ENCODE data around the gene EMC10. TPM values are rescaled to one million over a fixed set of nuclear protein-coding genes. Genes with fewer than 3 reads are reported as not detected.

The EMC10 gene
- total RNA-seq, 1 donor from 2014 or later: 98.8 TPM

DNA sequence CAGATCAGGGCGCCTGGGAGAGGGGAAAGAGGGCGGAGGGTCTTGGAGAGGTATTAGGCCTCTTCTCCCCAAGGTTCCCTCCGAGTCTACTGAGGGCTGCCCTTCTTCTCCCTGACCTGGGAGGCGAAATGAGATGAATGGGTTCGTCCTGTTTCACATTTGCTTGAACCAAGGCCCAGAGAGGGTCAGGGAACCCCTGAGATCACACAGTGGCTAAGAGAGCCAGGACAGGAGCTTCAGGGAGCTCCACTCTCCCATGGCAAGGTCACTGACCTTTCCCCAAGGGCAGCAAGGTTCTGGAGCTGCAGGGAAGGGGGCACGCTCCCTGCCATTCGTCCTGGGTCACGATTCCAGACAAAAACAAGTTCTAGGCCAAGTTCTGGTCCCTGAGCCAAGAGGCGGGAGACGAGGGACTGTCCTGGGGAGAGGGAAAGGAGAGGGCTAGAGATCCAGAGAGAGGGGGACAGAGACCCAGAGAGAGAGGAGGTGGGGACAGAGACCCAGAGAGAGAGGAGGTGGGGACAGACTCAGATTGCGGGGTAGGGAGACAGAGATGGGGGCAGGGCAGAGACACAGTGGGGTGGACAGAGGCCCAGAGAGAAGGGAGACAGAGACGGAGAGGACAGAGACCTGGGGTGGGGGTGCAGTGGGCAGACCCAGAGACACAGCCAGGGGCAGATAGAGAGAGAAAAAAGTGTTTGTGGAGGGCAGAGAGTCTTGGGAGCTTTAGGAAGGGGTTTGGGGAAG, 36.9 kb downstream of the EMC10 start:
- TF ChIP-seq, protein P1, sequence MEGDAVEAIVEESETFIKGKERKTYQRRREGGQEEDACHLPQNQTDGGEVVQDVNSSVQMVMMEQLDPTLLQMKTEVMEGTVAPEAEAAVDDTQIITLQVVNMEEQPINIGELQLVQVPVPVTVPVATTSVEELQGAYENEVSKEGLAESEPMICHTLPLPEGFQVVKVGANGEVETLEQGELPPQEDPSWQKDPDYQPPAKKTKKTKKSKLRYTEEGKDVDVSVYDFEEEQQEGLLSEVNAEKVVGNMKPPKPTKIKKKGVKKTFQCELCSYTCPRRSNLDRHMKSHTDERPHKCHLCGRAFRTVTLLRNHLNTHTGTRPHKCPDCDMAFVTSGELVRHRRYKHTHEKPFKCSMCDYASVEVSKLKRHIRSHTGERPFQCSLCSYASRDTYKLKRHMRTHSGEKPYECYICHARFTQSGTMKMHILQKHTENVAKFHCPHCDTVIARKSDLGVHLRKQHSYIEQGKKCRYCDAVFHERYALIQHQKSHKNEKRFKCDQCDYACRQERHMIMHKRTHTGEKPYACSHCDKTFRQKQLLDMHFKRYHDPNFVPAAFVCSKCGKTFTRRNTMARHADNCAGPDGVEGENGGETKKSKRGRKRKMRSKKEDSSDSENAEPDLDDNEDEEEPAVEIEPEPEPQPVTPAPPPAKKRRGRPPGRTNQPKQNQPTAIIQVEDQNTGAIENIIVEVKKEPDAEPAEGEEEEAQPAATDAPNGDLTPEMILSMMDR (IDR thresholded peaks at IDR 0.05; ENCODE audit: partially characterized antibody, unreplicated experiment): no peak
- H3K9me3 Mint-ChIP-seq (ENCODE audit: unreplicated experiment): peaks cover 13% of the 10 kb centered on the region
- no peak for DNase-seq
- peaks cover 22% of the 10 kb centered on the region for H3K27me3 Mint-ChIP-seq (ENCODE audit: unreplicated experiment)
- peaks cover 15% of the 10 kb centered on the region for H3K4me1 Mint-ChIP-seq (ENCODE audit: low read depth, unreplicated experiment)
- H3K27ac Mint-ChIP-seq (ENCODE audit: unreplicated experiment): peak overlapping the region; percentile 52
- no peak overlapping the region for H3K4me3 Mint-ChIP-seq (ENCODE audit: unreplicated experiment)
- no peaks in the 10 kb centered on the region for H3K36me3 Mint-ChIP-seq (ENCODE audit: unreplicated experiment)

DNA sequence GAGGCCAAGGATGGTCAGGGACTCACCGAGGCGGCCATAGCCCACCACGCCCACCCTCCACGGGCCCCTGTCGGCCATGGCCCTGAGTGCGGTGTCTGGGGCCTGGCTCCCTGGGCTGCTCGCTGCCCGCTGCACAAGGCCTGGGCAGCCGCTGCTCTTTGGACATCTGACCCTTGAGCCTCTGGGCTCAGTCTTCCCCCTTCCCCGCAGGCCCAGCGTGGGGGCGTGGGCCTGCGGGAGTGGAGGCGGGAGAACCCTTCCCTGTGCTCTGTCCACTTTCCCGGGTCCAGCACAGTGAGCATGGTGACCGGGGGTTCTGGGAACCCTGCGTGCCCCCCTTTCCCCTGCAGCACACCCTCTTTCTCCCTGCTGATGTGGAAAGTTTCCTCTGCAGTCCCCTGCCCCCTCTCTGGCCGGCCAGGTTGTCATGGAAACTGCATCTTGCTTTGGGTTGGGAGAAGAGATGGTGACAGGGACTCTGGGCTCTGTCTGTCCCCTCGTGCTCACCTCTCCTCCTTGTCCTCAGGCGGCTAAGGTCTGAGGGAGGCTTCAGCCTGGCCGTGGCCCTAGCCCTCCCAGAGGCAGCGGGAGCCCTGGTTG, 37.5 kb downstream of the EMC10 start, which contains the start of gene ASPDH:
ASPDH (minus strand) TSS at position 168 of the 600 bp plus-strand sequence; CDS start at position 78, 90 bp downstream.
- peaks cover 20% of the 10 kb centered on the region for H3K27me3 Mint-ChIP-seq (ENCODE audit: unreplicated experiment)
- H3K4me1 Mint-ChIP-seq (ENCODE audit: low read depth, unreplicated experiment): peaks cover 10% of the 10 kb centered on the region
- peak within 1 kb of the TSS; percentile 52 for H3K27ac Mint-ChIP-seq (ENCODE audit: unreplicated experiment)
- TF ChIP-seq, protein P1 (IDR thresholded peaks at IDR 0.05; ENCODE audit: partially characterized antibody, unreplicated experiment): no peak
- no peaks in the 10 kb centered on the region for H3K36me3 Mint-ChIP-seq (ENCODE audit: unreplicated experiment)
- peak within 1 kb of the TSS; percentile 59 for H3K4me3 Mint-ChIP-seq (ENCODE audit: unreplicated experiment)
- H3K9me3 Mint-ChIP-seq (ENCODE audit: unreplicated experiment): peaks cover 13% of the 10 kb centered on the region
- DNase-seq: peak; percentile 46

DNA sequence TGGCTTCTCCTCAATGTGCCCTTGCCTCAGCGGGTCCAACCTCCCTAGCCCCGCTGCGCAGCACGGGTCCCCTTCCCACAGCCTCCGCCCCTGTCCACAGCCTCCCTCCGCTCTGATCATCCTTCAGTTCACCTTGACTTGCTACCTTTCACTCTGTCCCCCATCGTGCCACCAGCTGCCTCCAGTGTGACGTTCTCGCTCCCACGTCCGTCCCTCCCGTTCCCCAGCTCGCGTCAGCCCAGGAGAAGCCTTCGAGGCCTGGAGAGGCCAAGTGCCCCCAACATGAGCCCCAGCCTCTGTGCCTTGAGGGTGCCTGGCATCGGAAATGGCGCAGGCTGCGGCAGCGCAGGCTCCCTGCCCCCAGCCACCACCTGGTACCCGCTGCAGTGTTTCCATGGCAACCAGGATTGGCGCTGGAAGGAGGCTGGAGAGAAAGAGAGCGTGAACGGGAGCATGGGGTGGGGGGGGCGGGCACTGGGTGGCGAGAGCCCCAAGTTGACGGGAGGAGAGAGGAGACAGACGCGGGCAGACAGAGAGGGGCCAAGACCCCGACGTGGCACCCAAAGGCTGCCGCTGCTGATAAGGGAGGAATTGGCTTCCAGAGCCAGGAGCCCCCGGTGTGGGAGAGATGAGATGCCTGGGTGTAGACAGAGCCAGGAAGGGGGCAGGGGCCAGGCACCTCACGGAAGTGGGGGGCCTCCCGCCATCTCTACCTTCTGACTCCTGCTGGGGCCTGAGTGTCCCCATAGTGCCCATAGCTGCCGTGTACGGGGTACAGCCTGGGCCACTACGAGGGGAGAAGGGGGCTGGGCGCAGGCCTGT, 38.2 kb downstream of the EMC10 start:
- Mint-ChIP-seq H3K27me3 (ENCODE audit: unreplicated experiment) (peaks cover 15% of the 10 kb centered on the region), H3K36me3 (ENCODE audit: unreplicated experiment) (no peaks in the 10 kb centered on the region), H3K9me3 (ENCODE audit: unreplicated experiment) (peaks cover 12% of the 10 kb centered on the region), H3K4me1 (ENCODE audit: low read depth, unreplicated experiment) (peaks cover 5% of the 10 kb centered on the region), H3K27ac (ENCODE audit: unreplicated experiment) (no peak overlapping the region), H3K4me3 (ENCODE audit: unreplicated experiment) (peak overlapping the region; percentile 59)
- no peak for DNase-seq
- TF ChIP-seq, protein P1 (IDR thresholded peaks at IDR 0.05; ENCODE audit: partially characterized antibody, unreplicated experiment): no peak

DNA sequence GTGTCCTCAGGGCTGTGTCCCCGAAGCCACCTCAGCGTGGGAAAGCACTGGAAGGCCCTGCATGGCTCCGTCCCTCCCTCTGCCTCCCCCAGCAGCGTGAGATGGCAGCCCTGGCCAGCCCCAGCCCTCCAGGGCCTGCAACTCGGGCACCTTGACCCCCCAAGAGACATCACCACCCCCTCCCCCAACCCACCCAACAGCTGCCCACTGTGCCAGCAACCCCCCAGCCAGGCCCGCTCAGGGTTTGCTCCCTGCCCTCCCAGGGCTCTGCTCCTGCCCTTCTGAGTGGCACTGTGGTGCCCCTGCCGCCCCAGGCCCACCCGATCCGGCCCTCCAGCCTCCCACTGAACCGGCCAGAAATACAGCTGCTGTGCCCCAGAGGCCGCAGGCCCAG, 38.9 kb downstream of the EMC10 start:
- Mint-ChIP-seq H3K27me3 (ENCODE audit: unreplicated experiment) (peaks cover 15% of the 10 kb centered on the region), H3K36me3 (ENCODE audit: unreplicated experiment) (no peaks in the 10 kb centered on the region), H3K27ac (ENCODE audit: unreplicated experiment) (no peak overlapping the region), H3K4me1 (ENCODE audit: low read depth, unreplicated experiment) (peaks cover 5% of the 10 kb centered on the region), H3K4me3 (ENCODE audit: unreplicated experiment) (no peak overlapping the region), H3K9me3 (ENCODE audit: unreplicated experiment) (peaks cover 12% of the 10 kb centered on the region)
- DNase-seq: no peak
- TF ChIP-seq, protein P1 (IDR thresholded peaks at IDR 0.05; ENCODE audit: partially characterized antibody, unreplicated experiment): no peak

Measured in glutamatergic neuron (in vitro differentiated cells).